HEK293 (cell line): ENCODE measurements around the gene SNRPD2.

ENCODE experiments used
- ZBTB44 ChIP-seq: fragments of 450-650 bp; IDR thresholded peaks from 2 replicates; pipeline ENCODE4 v1.5.1; 2018; ENCODE audit warnings: missing biosample characterization, mild to moderate bottlenecking, missing genetic modification characterization
- ZNF350 ChIP-seq: fragments of 450-650 bp; formaldehyde crosslinking; IDR thresholded peaks from 2 replicates; pipeline ENCODE4 v1.5.0; 2017; ENCODE audit warnings: missing biosample characterization, mild to moderate bottlenecking, missing genetic modification characterization
- TF ChIP-seq, protein P1 (sequence below): fragments of 450-650 bp; formaldehyde crosslinking; IDR thresholded peaks from 2 replicates; pipeline ENCODE4 v1.5.1; 2016; ENCODE audit warnings: missing biosample characterization, missing genetic modification characterization
- TF ChIP-seq, protein P2 (sequence below): IDR thresholded peaks from 2 replicates; pipeline ENCODE4 v1.6.1; 2011; ENCODE audit warnings: mild to moderate bottlenecking, low read depth, low read length, borderline replicate concordance

DNA sequence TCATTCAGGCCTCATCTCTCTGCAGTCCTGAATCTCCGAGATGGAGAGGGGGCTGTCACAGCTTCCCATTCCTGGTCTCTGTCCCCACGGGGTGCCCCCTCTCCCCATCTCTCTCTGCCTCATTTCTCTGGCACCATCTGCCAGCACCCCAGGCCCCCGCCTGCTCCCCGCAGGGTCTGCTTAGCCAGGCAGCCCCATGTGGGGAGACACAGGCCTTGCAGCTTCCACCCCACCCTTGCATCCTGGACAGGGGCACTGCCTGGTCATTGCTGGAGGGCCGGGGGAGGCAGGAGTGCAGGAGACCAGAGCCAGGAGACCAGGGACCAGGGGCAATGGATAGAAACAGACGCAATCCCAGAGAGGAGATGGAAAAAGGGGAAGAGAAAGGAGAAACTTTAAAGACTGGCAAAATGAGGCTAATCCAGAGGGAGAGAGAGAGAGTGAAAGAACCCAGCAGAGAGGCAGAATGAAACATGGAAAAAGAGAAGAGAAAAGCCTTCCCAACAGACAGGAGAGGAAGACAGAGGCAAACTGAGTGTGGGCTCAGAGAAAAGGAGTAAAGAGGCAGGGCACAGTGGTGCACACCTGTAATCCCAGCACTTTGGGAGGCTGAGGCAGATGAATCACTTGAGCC, 32.5 kb downstream of the SNRPD2 start:
- no peak for TF ChIP-seq ZBTB44 (tag by site-specific recombination)
- no peak for TF ChIP-seq ZNF350
- TF ChIP-seq, protein P1, sequence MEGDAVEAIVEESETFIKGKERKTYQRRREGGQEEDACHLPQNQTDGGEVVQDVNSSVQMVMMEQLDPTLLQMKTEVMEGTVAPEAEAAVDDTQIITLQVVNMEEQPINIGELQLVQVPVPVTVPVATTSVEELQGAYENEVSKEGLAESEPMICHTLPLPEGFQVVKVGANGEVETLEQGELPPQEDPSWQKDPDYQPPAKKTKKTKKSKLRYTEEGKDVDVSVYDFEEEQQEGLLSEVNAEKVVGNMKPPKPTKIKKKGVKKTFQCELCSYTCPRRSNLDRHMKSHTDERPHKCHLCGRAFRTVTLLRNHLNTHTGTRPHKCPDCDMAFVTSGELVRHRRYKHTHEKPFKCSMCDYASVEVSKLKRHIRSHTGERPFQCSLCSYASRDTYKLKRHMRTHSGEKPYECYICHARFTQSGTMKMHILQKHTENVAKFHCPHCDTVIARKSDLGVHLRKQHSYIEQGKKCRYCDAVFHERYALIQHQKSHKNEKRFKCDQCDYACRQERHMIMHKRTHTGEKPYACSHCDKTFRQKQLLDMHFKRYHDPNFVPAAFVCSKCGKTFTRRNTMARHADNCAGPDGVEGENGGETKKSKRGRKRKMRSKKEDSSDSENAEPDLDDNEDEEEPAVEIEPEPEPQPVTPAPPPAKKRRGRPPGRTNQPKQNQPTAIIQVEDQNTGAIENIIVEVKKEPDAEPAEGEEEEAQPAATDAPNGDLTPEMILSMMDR (tag by site-specific recombination), result no peak
- TF ChIP-seq, protein P2, sequence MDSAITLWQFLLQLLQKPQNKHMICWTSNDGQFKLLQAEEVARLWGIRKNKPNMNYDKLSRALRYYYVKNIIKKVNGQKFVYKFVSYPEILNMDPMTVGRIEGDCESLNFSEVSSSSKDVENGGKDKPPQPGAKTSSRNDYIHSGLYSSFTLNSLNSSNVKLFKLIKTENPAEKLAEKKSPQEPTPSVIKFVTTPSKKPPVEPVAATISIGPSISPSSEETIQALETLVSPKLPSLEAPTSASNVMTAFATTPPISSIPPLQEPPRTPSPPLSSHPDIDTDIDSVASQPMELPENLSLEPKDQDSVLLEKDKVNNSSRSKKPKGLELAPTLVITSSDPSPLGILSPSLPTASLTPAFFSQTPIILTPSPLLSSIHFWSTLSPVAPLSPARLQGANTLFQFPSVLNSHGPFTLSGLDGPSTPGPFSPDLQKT, result no peak
